Cerebellar cortex (tissue), 1 donor: ENCODE measurements around the gene PSMD3.

Source experiments
- DNase-seq: peaks from one replicate; pipeline ENCODE4 v3.0.0-alpha.2; 2015; ENCODE audit warnings: low spot score

The PSMD3 gene

GRCh38 chr17:39960524-39961041 lies 20.0 kb upstream of the PSMD3 start:
- no peak for DNase-seq

GRCh38 chr17:39962642-39963220 lies 17.9 kb upstream of the PSMD3 start, which contains the start of gene GSDMA:
Gene GSDMA, plus strand, starts transcription at chr17:39963004. Its CDS starts 2,684 bp downstream, at chr17:39965688.
- DNase-seq, result no peak

- no peak for DNase-seq
Observed at GRCh38 chr17:39963829-39964228, 16.8 kb upstream of the PSMD3 start.

- no peak for DNase-seq
Observed at GRCh38 chr17:39965017-39965699, 15.4 kb upstream of the PSMD3 start.

GRCh38 chr17:39966771-39967170 lies 13.8 kb upstream of the PSMD3 start:
- no peak for DNase-seq

- DNase-seq, result no peak
Observed at GRCh38 chr17:39968761-39969160, 11.8 kb upstream of the PSMD3 start.

- DNase-seq, result no peak
Observed at GRCh38 chr17:39969375-39969774, 11.2 kb upstream of the PSMD3 start.

- DNase-seq, result no peak
Observed at GRCh38 chr17:39970157-39970692, 10.4 kb upstream of the PSMD3 start.

- DNase-seq, result no peak
Observed at GRCh38 chr17:39971076-39971603, 9.5 kb upstream of the PSMD3 start.

GRCh38 chr17:39972271-39972670 lies 8.3 kb upstream of the PSMD3 start:
- no peak for DNase-seq

GRCh38 chr17:39973496-39973895 lies 7.1 kb upstream of the PSMD3 start:
- no peak for DNase-seq

GRCh38 chr17:39974433-39974832 lies 6.2 kb upstream of the PSMD3 start:
- no peak for DNase-seq

- no peak for DNase-seq
Observed at GRCh38 chr17:39975801-39976200, 4.8 kb upstream of the PSMD3 start.

- no peak for DNase-seq
Observed at GRCh38 chr17:39979016-39979670, 1.5 kb upstream of the PSMD3 start.

- peak; percentile 43 for DNase-seq
Observed at GRCh38 chr17:39979893-39980350, 685 bp upstream of the PSMD3 start.

GRCh38 chr17:39981207-39981741 lies 667 bp downstream of the PSMD3 start:
- DNase-seq, result no peak

GRCh38 chr17:39981766-39982375 lies 1.3 kb downstream of the PSMD3 start:
- DNase-seq, result no peak

- no peak for DNase-seq
Observed at GRCh38 chr17:39988206-39988810, 7.7 kb downstream of the PSMD3 start.

- DNase-seq, result no peak
Observed at GRCh38 chr17:39994448-39994847, 13.8 kb downstream of the PSMD3 start.

GRCh38 chr17:39995438-39995837 lies 14.8 kb downstream of the PSMD3 start:
- DNase-seq, result no peak

GRCh38 chr17:39996162-39996561 lies 15.6 kb downstream of the PSMD3 start:
- no peak for DNase-seq
